RWPE2 (cell line): ENCODE results near the gene GJA3.
A peak's percentile ranks its signal among the peaks of the same experiment; 100 is the strongest.

Experiments
- ATAC-seq: fragments of 200-7000 bp; cut with Tn5 transposase; 3 replicates; pipeline ENCODE4 v1.9.1; 2021; ENCODE audit warnings: low read depth
- DNase-seq: peaks from one replicate; pipeline ENCODE4 v3.0.0-alpha.2; 2020; ENCODE audit warnings: low spot score
- H3K27ac ChIP-seq: fragments of 450-650 bp; 2 replicates; pipeline ENCODE4 v1.5.1; 2017; ENCODE audit warnings: mild to moderate bottlenecking; ENCODE audit not compliant: poor library complexity, severe bottlenecking
- H3K27me3 ChIP-seq: fragments of 250-450 bp; sonication (Bioruptor Pico); 2 replicates; pipeline ENCODE4 v1.5.1; 2021; ENCODE audit warnings: mild to moderate bottlenecking, moderate library complexity; ENCODE audit not compliant: insufficient read depth, poor library complexity, severe bottlenecking
- H3K36me3 ChIP-seq: fragments of 250-450 bp; sonication (Bioruptor Pico); 2 replicates; pipeline ENCODE4 v1.5.1; 2020; ENCODE audit warnings: low read depth, mild to moderate bottlenecking, moderate library complexity
- H3K4me1 ChIP-seq: fragments of 250-450 bp; sonication (Bioruptor Pico); 2 replicates; pipeline ENCODE4 v1.5.1; 2021; ENCODE audit warnings: mild to moderate bottlenecking, moderate library complexity; ENCODE audit not compliant: insufficient read depth, poor library complexity, severe bottlenecking
- H3K4me3 ChIP-seq: fragments of 250-450 bp; sonication (Bioruptor Pico); 2 replicates; pipeline ENCODE4 v1.5.1; 2021; ENCODE audit warnings: mild to moderate bottlenecking, moderate library complexity; ENCODE audit not compliant: severe bottlenecking
- H3K9me3 ChIP-seq: fragments of 250-450 bp; sonication (Bioruptor Pico); 2 replicates; pipeline ENCODE4 v1.5.1; 2021; ENCODE audit warnings: mild to moderate bottlenecking, moderate library complexity; ENCODE audit not compliant: severe bottlenecking
- TF ChIP-seq, protein P1 (sequence below): fragments of 450-650 bp; IDR thresholded peaks from one replicate; pipeline ENCODE4 v1.5.1; 2017; ENCODE audit warnings: mild to moderate bottlenecking, moderate library complexity; ENCODE audit not compliant: poor library complexity, severe bottlenecking

The GJA3 gene

DNA sequence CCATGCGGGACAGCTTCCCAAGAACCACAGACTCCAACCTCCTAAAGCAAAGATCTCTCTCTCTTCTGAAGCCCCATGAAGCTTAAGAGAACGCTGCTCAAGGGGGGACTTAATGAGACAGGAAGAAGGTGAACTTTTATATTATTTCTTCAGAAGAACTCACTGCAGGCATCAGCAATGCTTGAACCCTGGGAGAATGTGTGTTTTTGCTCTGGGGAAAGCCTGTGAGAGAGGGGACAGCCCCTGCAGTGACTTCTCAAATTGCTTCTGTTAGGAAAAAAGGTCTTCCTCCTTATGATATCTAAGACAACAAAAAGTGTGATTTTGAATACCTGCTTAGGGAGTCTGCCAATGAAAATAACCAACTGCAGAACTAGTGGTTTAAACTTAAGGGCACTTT lies 23.0 kb downstream of the GJA3 start:
- ATAC-seq: no peak
- Histone ChIP-seq H3K27ac (no peak overlapping the region), H3K9me3 (no peaks in the 10 kb centered on the region), H3K36me3 (no peaks in the 10 kb centered on the region), H3K4me3 (no peak overlapping the region), H3K4me1 (no peaks in the 10 kb centered on the region), H3K27me3 (peaks cover 49% of the 10 kb centered on the region)
- DNase-seq: no peak
- TF ChIP-seq, protein P1, sequence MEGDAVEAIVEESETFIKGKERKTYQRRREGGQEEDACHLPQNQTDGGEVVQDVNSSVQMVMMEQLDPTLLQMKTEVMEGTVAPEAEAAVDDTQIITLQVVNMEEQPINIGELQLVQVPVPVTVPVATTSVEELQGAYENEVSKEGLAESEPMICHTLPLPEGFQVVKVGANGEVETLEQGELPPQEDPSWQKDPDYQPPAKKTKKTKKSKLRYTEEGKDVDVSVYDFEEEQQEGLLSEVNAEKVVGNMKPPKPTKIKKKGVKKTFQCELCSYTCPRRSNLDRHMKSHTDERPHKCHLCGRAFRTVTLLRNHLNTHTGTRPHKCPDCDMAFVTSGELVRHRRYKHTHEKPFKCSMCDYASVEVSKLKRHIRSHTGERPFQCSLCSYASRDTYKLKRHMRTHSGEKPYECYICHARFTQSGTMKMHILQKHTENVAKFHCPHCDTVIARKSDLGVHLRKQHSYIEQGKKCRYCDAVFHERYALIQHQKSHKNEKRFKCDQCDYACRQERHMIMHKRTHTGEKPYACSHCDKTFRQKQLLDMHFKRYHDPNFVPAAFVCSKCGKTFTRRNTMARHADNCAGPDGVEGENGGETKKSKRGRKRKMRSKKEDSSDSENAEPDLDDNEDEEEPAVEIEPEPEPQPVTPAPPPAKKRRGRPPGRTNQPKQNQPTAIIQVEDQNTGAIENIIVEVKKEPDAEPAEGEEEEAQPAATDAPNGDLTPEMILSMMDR: no peak

DNA sequence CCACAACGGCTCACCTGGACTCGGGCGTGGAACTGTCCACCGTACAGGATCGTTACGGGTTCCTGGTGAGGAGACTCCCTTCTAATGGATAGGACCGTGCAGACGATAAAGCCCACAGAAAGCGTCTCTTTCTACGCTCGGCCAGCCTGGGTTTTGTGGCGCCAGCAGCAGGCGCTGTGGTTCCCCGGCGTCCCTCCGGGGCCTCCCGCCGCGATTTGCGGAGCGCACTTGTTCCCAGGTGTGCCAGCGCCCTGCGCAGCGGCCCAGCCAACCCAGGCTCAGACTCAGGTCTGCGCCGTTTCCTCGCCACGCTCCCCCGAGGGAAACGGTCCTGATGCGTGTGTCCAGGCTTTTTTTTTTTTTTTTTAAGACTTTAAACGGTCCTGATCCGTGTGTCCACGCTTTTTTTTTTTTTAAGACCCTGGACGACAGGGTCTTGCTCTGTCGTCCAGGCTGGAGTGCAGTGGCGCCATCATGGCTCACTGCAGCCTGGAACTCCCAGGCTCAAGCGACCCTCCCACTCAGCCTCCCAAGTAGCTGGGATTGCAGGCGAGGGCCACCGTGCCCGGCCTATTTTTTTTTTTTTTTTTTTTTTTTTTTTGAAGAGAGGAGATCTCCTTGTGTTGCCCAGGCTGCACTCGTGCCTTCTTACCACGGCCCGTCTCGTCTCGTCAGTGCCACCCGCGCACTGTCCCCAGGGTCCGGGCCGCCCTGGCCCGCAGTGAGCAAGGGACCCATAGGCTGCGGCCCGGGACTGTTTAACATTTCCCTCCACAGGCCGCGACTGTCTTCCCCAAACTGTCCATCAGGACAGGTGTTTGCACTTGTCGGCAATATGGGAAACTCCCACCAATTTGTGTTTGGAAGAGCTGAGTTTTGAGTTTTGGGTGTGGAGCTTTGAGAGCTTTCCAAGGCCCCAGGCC lies 23.8 kb downstream of the GJA3 start:
- no peak for DNase-seq
- Histone ChIP-seq H3K36me3 (no peaks in the 10 kb centered on the region), H3K4me1 (no peaks in the 10 kb centered on the region), H3K4me3 (no peak overlapping the region), H3K27me3 (peaks cover 41% of the 10 kb centered on the region), H3K27ac (no peak overlapping the region), H3K9me3 (no peaks in the 10 kb centered on the region)
- TF ChIP-seq, protein P1: peak; percentile 39
- ATAC-seq: peak; percentile 29; the same call in 1 of the 3 replicates

DNA sequence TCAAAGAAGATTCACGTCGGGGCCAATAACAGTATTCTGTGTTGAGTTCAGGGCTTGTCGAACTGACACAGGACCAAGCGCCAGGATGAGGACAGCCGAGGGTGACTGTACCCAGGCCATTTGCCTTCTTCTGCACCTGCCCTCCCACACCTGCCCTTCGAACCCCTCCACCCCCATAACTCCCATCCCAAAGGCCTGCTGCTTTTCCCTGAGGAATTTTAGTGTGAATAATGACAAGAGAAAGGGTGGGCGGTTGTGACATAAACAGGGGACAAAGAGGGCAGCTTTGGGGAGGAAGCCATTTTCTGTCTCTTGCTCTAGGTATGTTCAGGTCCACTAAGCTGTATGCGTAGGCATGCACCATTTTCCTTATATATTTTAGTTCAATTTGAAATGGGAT lies 26.1 kb downstream of the GJA3 start:
- TF ChIP-seq, protein P1: no peak
- H3K27me3 ChIP-seq: peaks cover 18% of the 10 kb centered on the region
- H3K4me1 ChIP-seq: no peaks in the 10 kb centered on the region
- H3K4me3 ChIP-seq: no peak overlapping the region
- H3K27ac ChIP-seq: no peak overlapping the region
- no peak for DNase-seq
- H3K9me3 ChIP-seq: no peaks in the 10 kb centered on the region
- H3K36me3 ChIP-seq: no peaks in the 10 kb centered on the region
- ATAC-seq: no peak

DNA sequence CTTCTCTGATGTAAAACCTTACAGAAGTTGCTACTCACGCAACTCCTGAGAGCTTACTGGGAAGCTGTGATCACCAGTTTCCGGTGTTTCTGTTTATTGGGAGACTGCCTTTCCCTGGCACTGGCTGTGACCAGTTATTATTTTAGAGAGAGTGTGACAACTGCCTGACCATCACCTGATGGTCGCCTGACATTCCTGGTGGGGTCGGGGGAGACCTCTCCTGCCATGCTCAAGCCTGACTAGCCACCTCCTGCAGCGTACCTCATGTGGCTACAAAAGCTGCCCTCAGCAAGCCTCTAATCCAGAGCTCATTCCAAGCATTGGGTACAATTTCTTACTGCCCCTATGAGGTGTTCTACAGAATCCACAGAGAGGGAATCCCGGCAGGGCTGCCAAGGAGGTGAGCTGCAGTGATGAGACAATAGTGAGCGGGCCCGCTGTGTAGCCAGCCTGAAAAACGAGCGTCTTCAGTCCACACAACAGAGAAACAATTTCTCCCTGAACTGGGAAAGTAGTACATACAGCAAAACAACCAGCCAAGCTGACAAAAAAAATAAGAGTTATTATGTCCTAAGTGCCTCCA lies 28.7 kb downstream of the GJA3 start:
- H3K9me3 ChIP-seq: no peaks in the 10 kb centered on the region
- no peaks in the 10 kb centered on the region for H3K36me3 ChIP-seq
- ATAC-seq (no peak), DNase-seq (no peak)
- H3K4me3 ChIP-seq: no peak overlapping the region
- no peaks in the 10 kb centered on the region for H3K4me1 ChIP-seq
- no peak overlapping the region for H3K27ac ChIP-seq
- H3K27me3 ChIP-seq: peaks cover 6% of the 10 kb centered on the region
- TF ChIP-seq, protein P1: no peak
